Measurements from ENCODE around the gene BCL7A. TPM values are rescaled to one million over a fixed set of nuclear protein-coding genes. Genes with fewer than 3 reads are reported as not detected.

Gene BCL7A
- polyA plus RNA-seq, 3 donors, result 0.34 to 0.79 (median 0.56) TPM

DNA sequence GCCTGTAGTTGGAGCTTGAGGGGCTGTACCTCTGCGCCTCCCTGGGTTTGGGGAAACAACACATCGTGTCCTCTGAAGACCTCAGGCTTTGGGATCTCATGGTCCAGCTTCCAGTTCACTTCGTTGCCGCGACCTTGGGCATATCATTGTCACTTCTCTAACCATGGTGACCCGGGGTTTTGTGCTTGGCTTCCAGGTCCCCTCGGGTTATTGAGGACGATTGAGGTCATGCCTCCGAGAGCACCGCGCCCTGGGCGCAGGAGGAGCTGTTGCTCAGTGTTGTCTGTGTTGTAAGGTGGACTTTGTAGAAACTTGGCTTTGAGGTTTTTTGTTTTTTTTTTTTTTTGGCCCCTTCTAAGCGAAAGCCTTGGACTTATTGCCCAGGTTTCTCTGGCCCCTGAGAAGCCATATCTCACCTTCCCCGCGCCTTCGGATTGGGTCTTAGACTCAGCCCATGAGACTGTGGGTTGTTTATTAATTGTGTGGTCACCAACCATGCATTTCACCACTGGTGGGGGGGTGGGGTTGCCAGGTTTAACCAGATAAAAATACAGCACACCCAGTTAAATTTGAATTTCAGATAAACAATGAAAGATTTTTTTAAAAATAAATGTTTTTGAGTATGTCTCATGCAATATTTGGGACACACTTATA is 2.6 kb downstream of the BCL7A start:
- Mint-ChIP-seq H3K36me3 (peaks cover 6 to 10% of the 10 kb centered on the region in 2 donors), H3K27ac (no peak overlapping the region), H3K9me3 (peaks cover 0 to 24% (median 9%) of the 10 kb centered on the region in 7 donors), H3K4me3 (no peak overlapping the region), H3K27me3 (ENCODE audit: low read depth in 3 of 3) (peaks cover 34 to 44% (median 37%) of the 10 kb centered on the region in 3 donors), H3K4me1 (peaks cover 17% of the 10 kb centered on the region)
- peaks cover 18 to 22% of the 10 kb centered on the region in 2 donors for H3K4me1 ChIP-seq (ENCODE audit: control insufficient read depth in 1 of 2, insufficient read depth in 2 of 2, low read length in 2 of 2)
- H3K27ac ChIP-seq (ENCODE audit: low read depth in 1 of 2, low read length in 2 of 2), result no peak overlapping the region
- DNase-seq, result no peak
- H3K9me3 ChIP-seq (replicated peaks in 1 of 2; ENCODE audit: control insufficient read depth in 1 of 2, insufficient read depth in 1 of 2, low read length in 2 of 2), result no peaks in the 10 kb centered on the region
- no peak overlapping the region for H3K9ac ChIP-seq (ENCODE audit: insufficient read depth, low read length, poor library complexity, severe bottlenecking)
- no peaks in the 10 kb centered on the region for H4K20me1 ChIP-seq (ENCODE audit: insufficient read depth, low read length)
- intact Hi-C loops (cut with micrococcal nuclease), result no loop called here
- H3K27me3 ChIP-seq (ENCODE audit: control insufficient read depth in 2 of 2, insufficient read depth in 2 of 2, low read length in 2 of 2), result peaks cover 2 to 24% of the 10 kb centered on the region in 2 donors
- peak overlapping the region in 1 of 3 experiments; percentile 79 for H3K4me3 ChIP-seq (replicated peaks in 1 of 3; ENCODE audit: low read depth in 2 of 3, low read length in 3 of 3)
- H3K4me2 ChIP-seq (replicated peaks; ENCODE audit: extremely low read depth, low read length, poor library complexity, severe bottlenecking), result peak overlapping the region; percentile 93
- TF ChIP-seq, protein P1, sequence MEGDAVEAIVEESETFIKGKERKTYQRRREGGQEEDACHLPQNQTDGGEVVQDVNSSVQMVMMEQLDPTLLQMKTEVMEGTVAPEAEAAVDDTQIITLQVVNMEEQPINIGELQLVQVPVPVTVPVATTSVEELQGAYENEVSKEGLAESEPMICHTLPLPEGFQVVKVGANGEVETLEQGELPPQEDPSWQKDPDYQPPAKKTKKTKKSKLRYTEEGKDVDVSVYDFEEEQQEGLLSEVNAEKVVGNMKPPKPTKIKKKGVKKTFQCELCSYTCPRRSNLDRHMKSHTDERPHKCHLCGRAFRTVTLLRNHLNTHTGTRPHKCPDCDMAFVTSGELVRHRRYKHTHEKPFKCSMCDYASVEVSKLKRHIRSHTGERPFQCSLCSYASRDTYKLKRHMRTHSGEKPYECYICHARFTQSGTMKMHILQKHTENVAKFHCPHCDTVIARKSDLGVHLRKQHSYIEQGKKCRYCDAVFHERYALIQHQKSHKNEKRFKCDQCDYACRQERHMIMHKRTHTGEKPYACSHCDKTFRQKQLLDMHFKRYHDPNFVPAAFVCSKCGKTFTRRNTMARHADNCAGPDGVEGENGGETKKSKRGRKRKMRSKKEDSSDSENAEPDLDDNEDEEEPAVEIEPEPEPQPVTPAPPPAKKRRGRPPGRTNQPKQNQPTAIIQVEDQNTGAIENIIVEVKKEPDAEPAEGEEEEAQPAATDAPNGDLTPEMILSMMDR (IDR thresholded peaks at IDR 0.05), result no peak
- no peaks in the 10 kb centered on the region for H3K36me3 ChIP-seq (replicated peaks in 1 of 2; ENCODE audit: control insufficient read depth in 1 of 2, insufficient read depth in 2 of 2, low read length in 2 of 2)
- H2AFZ ChIP-seq (ENCODE audit: insufficient read depth, low read depth, low read length, poor library complexity, severe bottlenecking), result peak overlapping the region; percentile 83
- H3K79me2 ChIP-seq (ENCODE audit: insufficient read depth, low read length), result peaks cover 23% of the 10 kb centered on the region
- WGBS (ENCODE audit: insufficient coverage), result 67% methylated on average over 4 of the region's 16 CpGs

DNA sequence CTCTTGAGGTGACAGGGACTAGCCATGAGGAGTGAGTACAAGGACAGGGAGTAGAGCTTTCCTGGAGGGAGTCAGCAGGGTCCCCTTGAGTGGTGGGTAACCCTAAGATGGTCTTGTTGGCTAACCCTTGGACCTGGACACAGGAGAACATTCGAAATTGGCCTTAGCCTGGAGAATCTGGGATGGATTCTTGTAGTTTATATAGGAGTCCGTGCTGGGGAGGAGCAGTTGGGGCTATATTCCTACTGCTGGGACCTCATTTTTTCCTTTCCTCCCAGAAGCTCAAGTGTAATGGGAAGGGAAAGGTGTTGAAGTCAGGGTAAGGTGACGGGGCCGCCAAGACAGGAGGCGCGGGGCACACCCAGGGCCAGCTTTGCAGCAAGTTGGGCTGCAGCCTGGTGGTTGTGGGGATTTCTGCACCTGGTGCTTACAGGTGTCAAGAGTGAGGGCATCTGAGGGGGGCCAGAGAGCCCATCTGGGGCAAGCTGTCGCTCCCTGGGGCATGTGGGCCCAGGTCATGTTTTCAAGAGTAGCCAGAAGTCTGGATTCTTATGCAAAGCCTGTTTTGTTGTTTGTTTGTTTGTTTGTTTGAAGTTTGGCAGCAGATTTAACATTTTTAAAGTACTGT is 5.1 kb downstream of the BCL7A start:
- Histone ChIP-seq H3K27ac (ENCODE audit: low read depth in 1 of 2, low read length in 2 of 2) (no peak overlapping the region), H3K4me1 (ENCODE audit: control insufficient read depth in 1 of 2, insufficient read depth in 2 of 2, low read length in 2 of 2) (peaks cover 12 to 14% of the 10 kb centered on the region in 2 donors), H3K9ac (ENCODE audit: insufficient read depth, low read length, poor library complexity, severe bottlenecking) (no peak overlapping the region), H3K9me3 (replicated peaks in 1 of 2; ENCODE audit: control insufficient read depth in 1 of 2, insufficient read depth in 1 of 2, low read length in 2 of 2) (no peaks in the 10 kb centered on the region), H3K4me3 (replicated peaks in 1 of 3; ENCODE audit: low read depth in 2 of 3, low read length in 3 of 3) (no peak overlapping the region), H3K36me3 (replicated peaks in 1 of 2; ENCODE audit: control insufficient read depth in 1 of 2, insufficient read depth in 2 of 2, low read length in 2 of 2) (no peaks in the 10 kb centered on the region), H3K4me2 (replicated peaks; ENCODE audit: extremely low read depth, low read length, poor library complexity, severe bottlenecking) (no peak overlapping the region), H4K20me1 (ENCODE audit: insufficient read depth, low read length) (no peaks in the 10 kb centered on the region), H2AFZ (ENCODE audit: insufficient read depth, low read depth, low read length, poor library complexity, severe bottlenecking) (no peak overlapping the region), H3K79me2 (ENCODE audit: insufficient read depth, low read length) (peaks cover 23% of the 10 kb centered on the region), H3K27me3 (ENCODE audit: control insufficient read depth in 2 of 2, insufficient read depth in 2 of 2, low read length in 2 of 2) (peaks cover 0 to 14% of the 10 kb centered on the region in 2 donors)
- Mint-ChIP-seq H3K27ac (no peak overlapping the region), H3K4me1 (peaks cover 10% of the 10 kb centered on the region), H3K4me3 (no peak overlapping the region), H3K36me3 (peaks cover 0 to 7% of the 10 kb centered on the region in 2 donors), H3K27me3 (ENCODE audit: low read depth in 3 of 3) (peaks cover 18 to 21% (median 19%) of the 10 kb centered on the region in 3 donors), H3K9me3 (peaks cover 0 to 14% (median 4%) of the 10 kb centered on the region in 7 donors)
- 94% methylated on average over 6 of the region's 7 CpGs for WGBS (ENCODE audit: insufficient coverage)
- DNase-seq, result no peak
- TF ChIP-seq, protein P1 (IDR thresholded peaks at IDR 0.05), result no peak
- intact Hi-C loops (cut with micrococcal nuclease), result no loop called here

All from CD14-positive monocyte (primary cell).